ENCODE results near the gene DYNLT4. TPM values are rescaled to one million over a fixed set of nuclear protein-coding genes. Genes with fewer than 3 reads are reported as not detected.
A peak's percentile ranks its signal among the peaks of the same experiment; 100 is the strongest.

Gene DYNLT4
- total and polyA plus RNA-seq, 2 of the 13 experiments (the other 11 are each of a cell fraction or from before 2014, with no cell fraction given) = 0.77 TPM; not detected in 1

GRCh38 chr1:44807364-44808062, 362 bp upstream of the DYNLT4 start (continued):
- TF ChIP-seq ZNF101 (CRISPR knock-in tag; IDR thresholded peaks at IDR 0.05; ENCODE audit: borderline replicate concordance, low read depth) (no peak), HIVEP1 (CRISPR knock-in tag; IDR thresholded peaks at IDR 0.05) (peak; percentile 88; the same call in 1 of the 2 replicates), GABPA (IDR thresholded peaks at IDR 0.05; ENCODE audit: low read depth, low read length) (no peak), GABPA (CRISPR knock-in tag; IDR thresholded peaks at IDR 0.05; ENCODE audit: low read depth) (peak; percentile 81), ZNF224 (CRISPR knock-in tag; IDR thresholded peaks at IDR 0.05) (no peak; the same call in 1 of the 2 replicates), ZSCAN12 (CRISPR knock-in tag; IDR thresholded peaks at IDR 0.05) (peak; percentile 67), TCF7 (IDR thresholded peaks at IDR 0.05; ENCODE audit: low read depth) (peak; percentile 24; the same call in 1 of the 2 replicates), JDP2 (CRISPR knock-in tag; IDR thresholded peaks at IDR 0.05; ENCODE audit: borderline replicate concordance) (no peak), BRD4 (CRISPR knock-in tag; IDR thresholded peaks at IDR 0.05) (no peak), SMARCE1 (IDR thresholded peaks at IDR 0.05; ENCODE audit: borderline replicate concordance) (no peak), HOXA7 (CRISPR knock-in tag; IDR thresholded peaks at IDR 0.05) (no peak), ZBTB43 (CRISPR knock-in tag; conservative IDR thresholded peaks at IDR 0.05) (peak; percentile 88), DR1 (CRISPR knock-in tag; IDR thresholded peaks at IDR 0.05) (no peak), ZNF777 (CRISPR knock-in tag; IDR thresholded peaks at IDR 0.05) (peak; percentile 26; the same call in 1 of the 2 replicates), TGIF2 (CRISPR knock-in tag; IDR thresholded peaks at IDR 0.05) (peak; percentile 67), PRDM10 (CRISPR knock-in tag; IDR thresholded peaks at IDR 0.05; ENCODE audit: low read depth) (no peak; the same call in 1 of the 2 replicates), LCORL (IDR thresholded peaks at IDR 0.05) (no peak), LCORL (CRISPR knock-in tag; IDR thresholded peaks at IDR 0.05) (peak; percentile 80), ZSCAN21 (CRISPR knock-in tag; IDR thresholded peaks at IDR 0.05; ENCODE audit: borderline replicate concordance) (peak; percentile 58; the same call in 1 of the 2 replicates), ARNT (IDR thresholded peaks at IDR 0.05) (no peak), TEAD3 (CRISPR knock-in tag; optimal IDR thresholded peaks at IDR 0.05; ENCODE audit: borderline replicate concordance) (peak; percentile 45), ZFAT (CRISPR knock-in tag; conservative IDR thresholded peaks at IDR 0.05) (no peak)
- TF ChIP-seq, protein P1, sequence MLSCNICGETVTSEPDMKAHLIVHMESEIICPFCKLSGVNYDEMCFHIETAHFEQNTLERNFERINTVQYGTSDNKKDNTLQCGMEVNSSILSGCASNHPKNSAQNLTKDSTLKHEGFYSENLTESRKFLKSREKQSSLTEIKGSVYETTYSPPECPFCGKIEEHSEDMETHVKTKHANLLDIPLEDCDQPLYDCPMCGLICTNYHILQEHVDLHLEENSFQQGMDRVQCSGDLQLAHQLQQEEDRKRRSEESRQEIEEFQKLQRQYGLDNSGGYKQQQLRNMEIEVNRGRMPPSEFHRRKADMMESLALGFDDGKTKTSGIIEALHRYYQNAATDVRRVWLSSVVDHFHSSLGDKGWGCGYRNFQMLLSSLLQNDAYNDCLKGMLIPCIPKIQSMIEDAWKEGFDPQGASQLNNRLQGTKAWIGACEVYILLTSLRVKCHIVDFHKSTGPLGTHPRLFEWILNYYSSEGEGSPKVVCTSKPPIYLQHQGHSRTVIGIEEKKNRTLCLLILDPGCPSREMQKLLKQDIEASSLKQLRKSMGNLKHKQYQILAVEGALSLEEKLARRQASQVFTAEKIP (CRISPR knock-in tag; IDR thresholded peaks at IDR 0.05; ENCODE audit: borderline replicate concordance) = no peak
